Endothelial cell of umbilical vein (primary cell): Measurements from ENCODE around the gene DEPDC1B.

Experiments used
- CTCF ChIP-seq, 2 donors: IDR thresholded peaks; 1 replicate in 1 of 2; 2 replicates in 1 of 2; pipeline ENCODE4 v1.5.1; 2011; ENCODE audit warnings: low read length in 2 of 2, mild to moderate bottlenecking in 2 of 2, moderate library complexity in 2 of 2, control low read depth in 1 of 2, inconsistent platforms in 1 of 2, low read depth in 1 of 2; ENCODE audit not compliant: insufficient read depth in 1 of 2; ENCODE audit errors: extremely low read depth in 1 of 2
- EZH2 ChIP-seq: IDR thresholded peaks from 2 replicates; pipeline ENCODE4 v1.6.1; 2012; ENCODE audit warnings: borderline replicate concordance, low read depth, mild to moderate bottlenecking, moderate library complexity, low read length, inconsistent platforms; ENCODE audit not compliant: severe bottlenecking
- JUN ChIP-seq: IDR thresholded peaks from 2 replicates; pipeline ENCODE4 v1.6.1; 2011; ENCODE audit warnings: borderline replicate concordance, low read depth; ENCODE audit not compliant: insufficient read length, insufficient read depth
- MAX ChIP-seq: IDR thresholded peaks from 2 replicates; pipeline ENCODE4 v1.6.1; 2011; ENCODE audit not compliant: insufficient read depth, insufficient read length
- MYC ChIP-seq: IDR thresholded peaks from one replicate; pipeline ENCODE4 v1.6.1; 2011; ENCODE audit warnings: mild to moderate bottlenecking, low read depth, low read length
- POLR2A ChIP-seq: IDR thresholded peaks from 2 replicates; pipeline ENCODE4 v1.6.1; 2012; ENCODE audit warnings: low read depth, mild to moderate bottlenecking, control low read depth, low read length
- POLR2AphosphoS5 ChIP-seq: IDR thresholded peaks from 2 replicates; pipeline ENCODE4 v1.6.1; 2012; ENCODE audit warnings: low read depth, mild to moderate bottlenecking, control low read depth, low read length, moderate library complexity; ENCODE audit not compliant: insufficient read depth

- TF ChIP-seq POLR2A (no peak), CTCF (IDR thresholded peaks at IDR 0.05; ENCODE audit: extremely low read depth in 1 of 2, insufficient read depth in 1 of 2, low read depth in 1 of 2, low read length in 2 of 2) (no peak), POLR2AphosphoS5 (no peak), EZH2 (no peak), MYC (no peak), JUN (no peak), MAX (no peak)
Observed at GRCh38 chr5:60630836-60631235, 69.1 kb downstream of the DEPDC1B start.
